ENCODE results near the gene PGAP2. TPM values are rescaled to one million over a fixed set of nuclear protein-coding genes. Genes with fewer than 3 reads are reported as not detected.

Gene PGAP2
- total RNA-seq, 1 experiment from 2014 or later, result 27.2 TPM

- no peaks in the 10 kb centered on the region for H3K36me3 Mint-ChIP-seq (ENCODE audit: insufficient read depth, unreplicated experiment)
- H3K4me1 Mint-ChIP-seq (ENCODE audit: insufficient read depth, unreplicated experiment), result no peaks in the 10 kb centered on the region
- CTCF ChIA-PET, result interaction anchor here (0.7 kb wide), 1 partner anchor 26 kb away, joined by 3 read pairs; no protein-coding TSS in a partner anchor
- BruUV-seq (replicated peaks), result no TSS peak
- TF ChIP-seq, protein P1, sequence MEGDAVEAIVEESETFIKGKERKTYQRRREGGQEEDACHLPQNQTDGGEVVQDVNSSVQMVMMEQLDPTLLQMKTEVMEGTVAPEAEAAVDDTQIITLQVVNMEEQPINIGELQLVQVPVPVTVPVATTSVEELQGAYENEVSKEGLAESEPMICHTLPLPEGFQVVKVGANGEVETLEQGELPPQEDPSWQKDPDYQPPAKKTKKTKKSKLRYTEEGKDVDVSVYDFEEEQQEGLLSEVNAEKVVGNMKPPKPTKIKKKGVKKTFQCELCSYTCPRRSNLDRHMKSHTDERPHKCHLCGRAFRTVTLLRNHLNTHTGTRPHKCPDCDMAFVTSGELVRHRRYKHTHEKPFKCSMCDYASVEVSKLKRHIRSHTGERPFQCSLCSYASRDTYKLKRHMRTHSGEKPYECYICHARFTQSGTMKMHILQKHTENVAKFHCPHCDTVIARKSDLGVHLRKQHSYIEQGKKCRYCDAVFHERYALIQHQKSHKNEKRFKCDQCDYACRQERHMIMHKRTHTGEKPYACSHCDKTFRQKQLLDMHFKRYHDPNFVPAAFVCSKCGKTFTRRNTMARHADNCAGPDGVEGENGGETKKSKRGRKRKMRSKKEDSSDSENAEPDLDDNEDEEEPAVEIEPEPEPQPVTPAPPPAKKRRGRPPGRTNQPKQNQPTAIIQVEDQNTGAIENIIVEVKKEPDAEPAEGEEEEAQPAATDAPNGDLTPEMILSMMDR (IDR thresholded peaks at IDR 0.05; ENCODE audit: unreplicated experiment), result no peak
- intact Hi-C loops (cut with micrococcal nuclease), result no loop called here
- no peak for DNase-seq (ENCODE audit: unreplicated experiment)
- POLR2A ChIA-PET, result no interaction called here
- no peaks in the 10 kb centered on the region for H3K27me3 Mint-ChIP-seq (ENCODE audit: insufficient read depth, unreplicated experiment)
- no peak overlapping the region for H3K4me3 Mint-ChIP-seq (ENCODE audit: unreplicated experiment)
- no peak overlapping the region for H3K27ac Mint-ChIP-seq (ENCODE audit: low read depth, unreplicated experiment)
- H3K9me3 Mint-ChIP-seq (ENCODE audit: unreplicated experiment), result no peaks in the 10 kb centered on the region
These were observed 7.5 kb downstream of the PGAP2 start for GRCh38 chr11:3815845-3816244.

GRCh38 chr11:3816673-3817072, 8.3 kb downstream of the PGAP2 start:
- CTCF ChIA-PET, result interaction anchor here (0.8 kb wide), 1 partner anchor 256 kb away, joined by 3 read pairs; no protein-coding TSS in a partner anchor
- Mint-ChIP-seq H3K4me3 (ENCODE audit: unreplicated experiment) (no peak overlapping the region), H3K9me3 (ENCODE audit: unreplicated experiment) (no peaks in the 10 kb centered on the region), H3K36me3 (ENCODE audit: insufficient read depth, unreplicated experiment) (no peaks in the 10 kb centered on the region), H3K4me1 (ENCODE audit: insufficient read depth, unreplicated experiment) (no peaks in the 10 kb centered on the region), H3K27me3 (ENCODE audit: insufficient read depth, unreplicated experiment) (no peaks in the 10 kb centered on the region), H3K27ac (ENCODE audit: low read depth, unreplicated experiment) (no peak overlapping the region)
- POLR2A ChIA-PET, result no interaction called here
- BruUV-seq (replicated peaks), result no TSS peak
- DNase-seq (ENCODE audit: unreplicated experiment), result no peak
- TF ChIP-seq, protein P1 (IDR thresholded peaks at IDR 0.05; ENCODE audit: unreplicated experiment), result no peak
- intact Hi-C loops (cut with micrococcal nuclease), result no loop called here

GRCh38 chr11:3817181-3817800, 8.9 kb downstream of the PGAP2 start:
- CTCF ChIA-PET, result interaction anchor here (0.6 to 0.8 kb wide), 2 partner anchors 226 to 255 kb away, joined by 3 read pairs; no protein-coding TSS in a partner anchor
- no peak overlapping the region for H3K27ac Mint-ChIP-seq (ENCODE audit: low read depth, unreplicated experiment)

GRCh38 chr11:3820971-3821370, 12.6 kb downstream of the PGAP2 start:
- Mint-ChIP-seq H3K36me3 (ENCODE audit: insufficient read depth, unreplicated experiment) (peaks cover 6% of the 10 kb centered on the region), H3K4me1 (ENCODE audit: insufficient read depth, unreplicated experiment) (peaks cover 15% of the 10 kb centered on the region), H3K9me3 (ENCODE audit: unreplicated experiment) (no peaks in the 10 kb centered on the region), H3K27me3 (ENCODE audit: insufficient read depth, unreplicated experiment) (no peaks in the 10 kb centered on the region), H3K27ac (ENCODE audit: low read depth, unreplicated experiment) (no peak overlapping the region), H3K4me3 (ENCODE audit: unreplicated experiment) (no peak overlapping the region)
- TF ChIP-seq, protein P1 (IDR thresholded peaks at IDR 0.05; ENCODE audit: unreplicated experiment), result no peak
- no peak for DNase-seq (ENCODE audit: unreplicated experiment)
- no TSS peak for BruUV-seq (replicated peaks)
- CTCF ChIA-PET, result interaction anchor here (0.6 to 3.7 kb wide), 4 partner anchors 12 to 252 kb away, joined by 5 to 42 read pairs (median 16); partner anchors contain the start of genes PGAP2 and RHOG
- intact Hi-C loops (cut with micrococcal nuclease), result no loop called here
- POLR2A ChIA-PET, result no interaction called here

More at GRCh38 chr11:3817181-3817800, 8.9 kb downstream of the PGAP2 start:
- Mint-ChIP-seq H3K27me3 (ENCODE audit: insufficient read depth, unreplicated experiment) (no peaks in the 10 kb centered on the region), H3K4me3 (ENCODE audit: unreplicated experiment) (no peak overlapping the region), H3K4me1 (ENCODE audit: insufficient read depth, unreplicated experiment) (no peaks in the 10 kb centered on the region), H3K36me3 (ENCODE audit: insufficient read depth, unreplicated experiment) (no peaks in the 10 kb centered on the region), H3K9me3 (ENCODE audit: unreplicated experiment) (no peaks in the 10 kb centered on the region)
- POLR2A ChIA-PET, result no interaction called here
- DNase-seq (ENCODE audit: unreplicated experiment), result no peak
- TF ChIP-seq, protein P1 (IDR thresholded peaks at IDR 0.05; ENCODE audit: unreplicated experiment), result no peak
- intact Hi-C loops (cut with micrococcal nuclease), result no loop called here
- BruUV-seq (replicated peaks), result no TSS peak
